K562 (cell line): ENCODE measurements around the gene TMCO1. TPM values are rescaled to one million over a fixed set of nuclear protein-coding genes. Genes with fewer than 3 reads are reported as not detected.
A peak's percentile ranks its signal among the peaks of the same experiment; 100 is the strongest.

ENCODE experiments used
- ATF7 ChIP-seq: fragments of 450-650 bp; IDR thresholded peaks from 2 replicates; pipeline ENCODE4 v1.7.1; 2014; ENCODE audit warnings: mild to moderate bottlenecking, moderate library complexity
- CAMTA2 ChIP-seq: fragments of 250-450 bp; sonication (Bioruptor Pico); conservative IDR thresholded peaks from 2 replicates; pipeline ENCODE4 v1.5.1; 2022
- CCAR2 ChIP-seq: fragments of 200-400 bp; formaldehyde crosslinking; IDR thresholded peaks from 2 replicates; pipeline ENCODE4 v1.6.1; 2017; ENCODE audit warnings: mild to moderate bottlenecking, low read depth, low read length
- E2F3 ChIP-seq: fragments of 250-450 bp; sonication (Bioruptor Pico); IDR thresholded peaks from 2 replicates; pipeline ENCODE4 v1.4.0; 2020; ENCODE audit warnings: mild to moderate bottlenecking
- HIVEP1 ChIP-seq: fragments of 250-450 bp; sonication (Bioruptor Pico); IDR thresholded peaks from 2 replicates; pipeline ENCODE4 v1.4.0; 2020; ENCODE audit warnings: mild to moderate bottlenecking
- HNRNPUL1 ChIP-seq: fragments of 200-400 bp; formaldehyde crosslinking; IDR thresholded peaks from 2 replicates; pipeline ENCODE4 v1.6.1; 2017; ENCODE audit warnings: low read length
- KLF6 ChIP-seq: fragments of 250-450 bp; sonication (Bioruptor Pico); IDR thresholded peaks from 2 replicates; pipeline ENCODE4 v1.4.0; 2020; ENCODE audit warnings: mild to moderate bottlenecking, moderate library complexity, borderline replicate concordance
- MAZ ChIP-seq, 2 experiments: fragments of 450-650 bp in 1 of 2; sonication (generic) in 1 of 2; formaldehyde crosslinking; IDR thresholded peaks in 1 of 2; conservative IDR thresholded peaks in 1 of 2; 2 replicates each; pipeline versions ENCODE4 v1.4.0 to v1.5.0; 2020; ENCODE audit warnings: mild to moderate bottlenecking in 1 of 2, missing genetic modification reagents in 1 of 2
- NCOA1 ChIP-seq: fragments of 450-650 bp; IDR thresholded peaks from 2 replicates; pipeline ENCODE4 v1.6.1; 2016; ENCODE audit warnings: low read depth
- NONO ChIP-seq, 2 experiments: fragments of 200-400 bp in 1 of 2; fragments of 450-650 bp in 1 of 2; formaldehyde crosslinking in 1 of 2; IDR thresholded peaks; 2 replicates each; pipeline ENCODE4 v1.6.1; 2017; ENCODE audit warnings: low read depth in 2 of 2, mild to moderate bottlenecking in 2 of 2, moderate library complexity in 2 of 2, low read length in 1 of 2
- SIN3A ChIP-seq, 2 experiments: fragments of 150-350 bp in 1 of 2; IDR thresholded peaks; 2 replicates each; pipeline ENCODE4 v1.6.1; 2011 to 2016; ENCODE audit warnings: borderline replicate concordance in 2 of 2, low read depth in 2 of 2, low read length in 2 of 2, mild to moderate bottlenecking in 2 of 2, moderate library complexity in 2 of 2; ENCODE audit not compliant: control insufficient read depth in 1 of 2
- TAF9B ChIP-seq: fragments of 450-650 bp; IDR thresholded peaks from 2 replicates; pipeline ENCODE4 v1.6.1; 2018; ENCODE audit warnings: mild to moderate bottlenecking; ENCODE audit not compliant: partially characterized antibody
- YY1 ChIP-seq, 3 experiments: IDR thresholded peaks; 2 replicates each; pipeline ENCODE4 v1.6.1; 2011; ENCODE audit warnings: low read length in 2 of 3, mild to moderate bottlenecking in 2 of 3, moderate library complexity in 2 of 3, borderline replicate concordance in 1 of 3, control low read depth in 1 of 3, low read depth in 1 of 3; ENCODE audit not compliant: insufficient read depth in 3 of 3, insufficient replicate concordance in 2 of 3, control insufficient read depth in 1 of 3, insufficient read length in 1 of 3; ENCODE audit errors: extremely low read depth in 1 of 3
- ZBED1 ChIP-seq: IDR thresholded peaks from 2 replicates; pipeline ENCODE4 v1.6.1; 2014
- ZFP36 ChIP-seq: fragments of 150-350 bp; IDR thresholded peaks from 2 replicates; pipeline ENCODE4 v1.6.1; 2018; ENCODE audit warnings: low read length, low read depth; ENCODE audit not compliant: partially characterized antibody
- ZNF174 ChIP-seq: fragments of 250-450 bp; sonication (Bioruptor Pico); IDR thresholded peaks from 2 replicates; pipeline ENCODE4 v1.4.0; 2020; ENCODE audit warnings: mild to moderate bottlenecking
- ZNF197 ChIP-seq: fragments of 200-800 bp; sonication (Bioruptor generic); IDR thresholded peaks from 2 replicates; pipeline ENCODE4 v1.6.1; 2016; ENCODE audit warnings: low read depth, missing genetic modification characterization, missing compliant biosample characterization
- polyA plus RNA-seq, 8 experiments: library from polyadenylated mRNA; depleted of rRNA in 4 of 8; stranded (reverse) in 5 of 8; unstranded in 3 of 8; fragments of >200 nt; fragmentation: Nextera tagmentation in 2 of 8; fragmentation: Illumina TruSeq in 1 of 8; extraction: Ambion mirVana in 2 of 8; extraction: Trizol in 1 of 8; gene quantifications; 2 replicates each; pipeline versions ENCODE4 v1.2.1 to v1.2.3, GENCODE V29; 2011 to 2014; ENCODE audit warnings: inconsistent platforms in 1 of 8, missing spikeins in 1 of 8
- total RNA-seq, 7 experiments: library from RNA; depleted of rRNA in 6 of 7; stranded (reverse); fragments of >200 nt in 6 of 7; fragmentation: Illumina TruSeq in 2 of 7; extraction: Trizol in 2 of 7; gene quantifications; 2 replicates each; pipeline versions ENCODE4 v1.2.1 to v1.2.3, GENCODE V29; 2011 to 2021; ENCODE audit warnings: low replicate concordance in 1 of 7
- TF ChIP-seq, protein P1 (sequence below), 3 experiments: IDR thresholded peaks in 2 of 3; conservative IDR thresholded peaks in 1 of 3; 2 replicates each; pipeline ENCODE4 v1.5.1; 2011 to 2012; ENCODE audit warnings: low read length in 3 of 3, mild to moderate bottlenecking in 3 of 3, control low read depth in 2 of 3, improper control_type of control experiment in 1 of 3, inconsistent platforms in 1 of 3, low read depth in 1 of 3, mixed read lengths in 1 of 3, moderate library complexity in 1 of 3; ENCODE audit not compliant: insufficient read depth in 2 of 3
- TF ChIP-seq, protein P2 (sequence below): fragments of 250-450 bp; sonication (Bioruptor Pico); IDR thresholded peaks from 2 replicates; pipeline ENCODE4 v1.8.0; 2021; ENCODE audit warnings: moderate library complexity, mild to moderate bottlenecking, inconsistent platforms
- TF ChIP-seq, protein P3 (sequence below): fragments of 250-450 bp; sonication (Bioruptor Pico); IDR thresholded peaks from 2 replicates; pipeline ENCODE4 v1.8.0; 2021; ENCODE audit warnings: borderline replicate concordance, mild to moderate bottlenecking, moderate library complexity; ENCODE audit not compliant: poor library complexity, severe bottlenecking
- TF ChIP-seq, protein P4 (sequence below): fragments of 250-450 bp; sonication (Bioruptor Pico); IDR thresholded peaks from 2 replicates; pipeline ENCODE4 v1.5.0; 2020; ENCODE audit warnings: mild to moderate bottlenecking

The TMCO1 gene
- total and polyA plus RNA-seq, 9 of the 15 experiments (the other 6 are each of a cell fraction or from before 2014, with no cell fraction given), result 69.3 to 561 (median 175) TPM

DNA sequence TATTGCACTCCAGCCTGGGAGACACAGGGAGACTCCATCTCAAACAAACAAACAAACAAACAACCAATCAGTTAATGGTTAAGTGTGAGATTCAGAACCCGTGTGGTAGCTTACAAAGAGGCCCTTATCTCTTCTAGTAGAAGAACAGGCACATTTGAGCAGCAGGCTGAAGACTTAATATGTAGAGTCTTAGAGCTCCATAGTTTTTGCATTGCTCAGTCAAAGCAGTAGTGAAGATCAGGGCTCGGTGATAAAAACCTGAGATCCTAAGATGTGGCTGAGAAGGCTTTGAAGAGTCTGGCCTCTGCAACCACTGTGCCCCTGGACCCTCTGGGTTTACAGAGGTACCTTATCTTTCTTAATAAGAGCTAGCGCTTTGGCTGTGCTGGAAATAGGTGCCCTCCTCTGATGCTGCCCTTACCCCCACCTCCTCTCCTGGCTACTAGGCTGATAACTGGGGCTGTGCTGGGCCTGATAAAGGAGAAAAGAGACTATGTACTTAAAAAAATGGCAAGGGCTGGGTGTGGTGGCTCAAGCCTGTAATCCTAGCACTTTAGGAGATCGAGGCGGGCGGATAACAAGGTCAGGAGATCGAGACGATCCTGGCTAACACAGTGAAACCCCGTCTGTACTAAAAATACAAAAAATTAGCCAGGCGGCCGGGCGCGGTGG, 48.3 kb upstream of the TMCO1 start (continued):
- TF ChIP-seq YY1 (IDR thresholded peaks at IDR 0.05; ENCODE audit: borderline replicate concordance in 1 of 3, control insufficient read depth in 1 of 3, extremely low read depth in 1 of 3, insufficient read depth in 3 of 3, insufficient read length in 1 of 3, insufficient replicate concordance in 2 of 3, low read depth in 1 of 3, low read length in 2 of 3) (no peak), ZFP36 (no peak), KLF6 (no peak), ZBED1 (no peak), NCOA1 (peak; percentile 40; the same call in 1 of the 2 replicates), CCAR2 (no peak), HNRNPUL1 (no peak), TAF9B (no peak), HIVEP1 (CRISPR knock-in tag) (no peak), ZNF197 (CRISPR knock-in tag) (no peak), CAMTA2 (CRISPR knock-in tag) (no peak), ATF7 (peak; percentile 36; the same call in 1 of the 2 replicates), E2F3 (CRISPR knock-in tag) (no peak), NONO (IDR thresholded peaks at IDR 0.05; ENCODE audit: low read depth in 2 of 2, low read length in 1 of 2) (no peak), ZNF174 (CRISPR knock-in tag) (no peak), MAZ (CRISPR knock-in tag; conservative IDR thresholded peaks at IDR 0.05 in 1 of 2, IDR thresholded peaks at IDR 0.05 in 1 of 2) (peak; percentile 33 to 39; a peak in 1 of 4 replicates), SIN3A (IDR thresholded peaks at IDR 0.05; ENCODE audit: borderline replicate concordance in 2 of 2, control insufficient read depth in 1 of 2, low read depth in 2 of 2, low read length in 2 of 2) (no peak)
- TF ChIP-seq, protein P1, sequence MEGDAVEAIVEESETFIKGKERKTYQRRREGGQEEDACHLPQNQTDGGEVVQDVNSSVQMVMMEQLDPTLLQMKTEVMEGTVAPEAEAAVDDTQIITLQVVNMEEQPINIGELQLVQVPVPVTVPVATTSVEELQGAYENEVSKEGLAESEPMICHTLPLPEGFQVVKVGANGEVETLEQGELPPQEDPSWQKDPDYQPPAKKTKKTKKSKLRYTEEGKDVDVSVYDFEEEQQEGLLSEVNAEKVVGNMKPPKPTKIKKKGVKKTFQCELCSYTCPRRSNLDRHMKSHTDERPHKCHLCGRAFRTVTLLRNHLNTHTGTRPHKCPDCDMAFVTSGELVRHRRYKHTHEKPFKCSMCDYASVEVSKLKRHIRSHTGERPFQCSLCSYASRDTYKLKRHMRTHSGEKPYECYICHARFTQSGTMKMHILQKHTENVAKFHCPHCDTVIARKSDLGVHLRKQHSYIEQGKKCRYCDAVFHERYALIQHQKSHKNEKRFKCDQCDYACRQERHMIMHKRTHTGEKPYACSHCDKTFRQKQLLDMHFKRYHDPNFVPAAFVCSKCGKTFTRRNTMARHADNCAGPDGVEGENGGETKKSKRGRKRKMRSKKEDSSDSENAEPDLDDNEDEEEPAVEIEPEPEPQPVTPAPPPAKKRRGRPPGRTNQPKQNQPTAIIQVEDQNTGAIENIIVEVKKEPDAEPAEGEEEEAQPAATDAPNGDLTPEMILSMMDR (IDR thresholded peaks at IDR 0.05 in 2 of 3, conservative IDR thresholded peaks at IDR 0.05 in 1 of 3; ENCODE audit: insufficient read depth in 2 of 3, low read depth in 1 of 3, low read length in 3 of 3), result no peak
- TF ChIP-seq, protein P2, sequence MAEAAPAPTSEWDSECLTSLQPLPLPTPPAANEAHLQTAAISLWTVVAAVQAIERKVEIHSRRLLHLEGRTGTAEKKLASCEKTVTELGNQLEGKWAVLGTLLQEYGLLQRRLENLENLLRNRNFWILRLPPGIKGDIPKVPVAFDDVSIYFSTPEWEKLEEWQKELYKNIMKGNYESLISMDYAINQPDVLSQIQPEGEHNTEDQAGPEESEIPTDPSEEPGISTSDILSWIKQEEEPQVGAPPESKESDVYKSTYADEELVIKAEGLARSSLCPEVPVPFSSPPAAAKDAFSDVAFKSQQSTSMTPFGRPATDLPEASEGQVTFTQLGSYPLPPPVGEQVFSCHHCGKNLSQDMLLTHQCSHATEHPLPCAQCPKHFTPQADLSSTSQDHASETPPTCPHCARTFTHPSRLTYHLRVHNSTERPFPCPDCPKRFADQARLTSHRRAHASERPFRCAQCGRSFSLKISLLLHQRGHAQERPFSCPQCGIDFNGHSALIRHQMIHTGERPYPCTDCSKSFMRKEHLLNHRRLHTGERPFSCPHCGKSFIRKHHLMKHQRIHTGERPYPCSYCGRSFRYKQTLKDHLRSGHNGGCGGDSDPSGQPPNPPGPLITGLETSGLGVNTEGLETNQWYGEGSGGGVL (CRISPR knock-in tag), result no peak
- TF ChIP-seq, protein P3, sequence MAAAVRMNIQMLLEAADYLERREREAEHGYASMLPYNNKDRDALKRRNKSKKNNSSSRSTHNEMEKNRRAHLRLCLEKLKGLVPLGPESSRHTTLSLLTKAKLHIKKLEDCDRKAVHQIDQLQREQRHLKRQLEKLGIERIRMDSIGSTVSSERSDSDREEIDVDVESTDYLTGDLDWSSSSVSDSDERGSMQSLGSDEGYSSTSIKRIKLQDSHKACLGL, result no peak
- TF ChIP-seq, protein P4, sequence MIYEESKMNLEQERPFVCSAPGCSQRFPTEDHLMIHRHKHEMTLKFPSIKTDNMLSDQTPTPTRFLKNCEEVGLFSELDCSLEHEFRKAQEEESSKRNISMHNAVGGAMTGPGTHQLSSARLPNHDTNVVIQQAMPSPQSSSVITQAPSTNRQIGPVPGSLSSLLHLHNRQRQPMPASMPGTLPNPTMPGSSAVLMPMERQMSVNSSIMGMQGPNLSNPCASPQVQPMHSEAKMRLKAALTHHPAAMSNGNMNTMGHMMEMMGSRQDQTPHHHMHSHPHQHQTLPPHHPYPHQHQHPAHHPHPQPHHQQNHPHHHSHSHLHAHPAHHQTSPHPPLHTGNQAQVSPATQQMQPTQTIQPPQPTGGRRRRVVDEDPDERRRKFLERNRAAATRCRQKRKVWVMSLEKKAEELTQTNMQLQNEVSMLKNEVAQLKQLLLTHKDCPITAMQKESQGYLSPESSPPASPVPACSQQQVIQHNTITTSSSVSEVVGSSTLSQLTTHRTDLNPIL, result no peak
